GM19240 (cell line): Measurements from ENCODE around the gene CAV1.
A peak's percentile ranks its signal among the peaks of the same experiment; 100 is the strongest.
"Not testable (repeated sequence)": the region's sequence is repeated elsewhere in the genome, so short reads cannot be mapped to it uniquely, and the experiment has no call there.

Experiments
- DNase-seq: peaks from one replicate; pipeline ENCODE4 v3.0.0; 2011; ENCODE audit warnings: low spot score; ENCODE audit not compliant: insufficient read length

The CAV1 gene

DNA sequence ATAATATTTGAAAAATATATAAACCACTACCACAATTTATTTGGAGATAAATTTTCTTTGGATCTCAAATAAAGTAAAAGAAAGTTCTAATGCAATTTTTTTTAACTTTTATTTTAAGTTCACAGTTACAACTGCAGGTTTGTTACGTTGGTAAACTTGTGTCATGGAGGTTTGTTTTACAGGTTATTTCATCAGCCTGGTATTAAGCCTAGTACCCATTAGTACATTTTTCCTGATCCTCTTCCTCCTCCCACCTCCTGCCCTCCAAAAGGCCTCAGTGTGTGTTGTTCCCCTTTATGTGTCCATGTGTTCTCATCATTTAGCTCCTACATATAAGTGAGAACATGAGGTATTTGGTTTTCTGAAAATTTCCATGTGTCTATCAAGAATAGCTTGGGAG is 54.5 kb downstream of the CAV1 start:
- DNase-seq = no peak

DNA sequence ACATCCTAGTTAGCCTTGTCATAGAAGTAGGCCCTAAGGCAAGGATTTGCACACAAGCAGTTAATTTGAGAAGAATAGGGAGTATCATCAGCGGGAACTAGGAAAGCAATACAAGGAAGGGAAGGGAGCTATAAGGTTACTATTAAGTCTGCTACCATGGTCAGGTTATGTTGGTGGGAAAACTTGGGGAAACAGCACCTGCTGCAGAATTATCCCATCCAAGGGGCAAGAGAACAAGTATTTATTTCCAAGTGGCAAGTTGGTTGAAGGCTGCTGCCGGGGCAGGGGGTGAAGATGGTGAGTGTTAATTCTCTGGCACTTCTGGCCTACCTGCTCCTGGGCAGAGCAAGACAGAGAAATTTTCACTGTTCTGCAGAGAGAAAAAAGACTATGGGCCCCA is 55.0 kb downstream of the CAV1 start:
- no peak for DNase-seq

DNA sequence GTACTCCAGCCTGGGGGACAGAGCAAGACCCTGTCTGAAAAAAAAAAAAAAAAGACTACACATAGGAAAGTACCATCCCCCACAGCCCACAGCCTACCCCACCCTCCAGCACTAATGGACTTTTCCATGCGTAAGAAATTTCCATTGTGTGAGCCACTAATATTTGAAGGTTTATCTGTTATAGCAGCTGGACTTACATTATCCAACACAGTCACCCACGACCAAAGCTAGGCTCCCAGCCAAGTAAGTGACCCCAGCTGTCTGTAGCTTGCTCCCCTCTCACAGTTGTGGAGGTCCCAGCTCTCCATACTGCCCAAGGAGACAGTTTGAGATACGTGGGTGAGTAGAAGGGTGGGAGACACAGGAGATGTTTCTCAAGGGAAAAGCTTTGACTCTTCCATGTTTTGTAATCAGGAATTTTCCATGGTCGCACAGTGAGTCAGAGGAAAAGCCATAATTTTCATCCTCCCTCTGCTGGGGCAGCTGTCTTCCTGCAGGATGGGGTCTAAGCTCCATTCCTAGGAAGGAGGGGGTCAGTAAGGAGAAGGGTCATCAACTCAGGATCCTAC is 57.4 kb downstream of the CAV1 start:
- DNase-seq = no peak

DNA sequence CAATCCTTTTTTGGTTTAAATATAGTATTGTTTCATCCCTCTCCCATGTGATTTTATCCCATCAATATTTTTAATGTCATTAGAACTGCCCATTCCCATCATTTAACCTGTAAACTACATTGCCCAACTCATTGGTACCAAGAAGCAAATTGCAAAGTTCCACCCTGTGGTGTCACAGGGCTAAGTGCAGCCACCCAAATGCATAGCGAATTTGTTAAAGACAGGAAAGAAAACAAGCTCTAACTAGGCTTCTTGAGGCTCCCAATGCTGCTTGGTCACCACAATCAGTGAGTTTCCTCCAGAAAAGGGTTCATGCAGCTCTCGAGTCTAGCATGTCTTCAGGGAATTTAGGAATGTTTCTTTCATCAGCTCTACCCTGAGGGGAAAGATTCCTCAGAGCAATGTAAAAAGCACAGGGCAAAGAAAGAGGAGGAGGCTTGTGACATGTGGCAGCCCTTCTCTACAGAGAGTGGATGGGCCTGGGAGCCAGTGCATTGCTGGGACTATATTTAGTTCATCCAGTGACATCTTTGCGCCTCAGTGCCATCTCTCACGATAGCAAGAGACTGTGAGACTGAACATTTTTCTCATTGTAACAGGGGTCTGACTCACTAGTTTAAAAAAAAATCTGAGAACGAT is 58.1 kb downstream of the CAV1 start:
- no peak for DNase-seq

DNA sequence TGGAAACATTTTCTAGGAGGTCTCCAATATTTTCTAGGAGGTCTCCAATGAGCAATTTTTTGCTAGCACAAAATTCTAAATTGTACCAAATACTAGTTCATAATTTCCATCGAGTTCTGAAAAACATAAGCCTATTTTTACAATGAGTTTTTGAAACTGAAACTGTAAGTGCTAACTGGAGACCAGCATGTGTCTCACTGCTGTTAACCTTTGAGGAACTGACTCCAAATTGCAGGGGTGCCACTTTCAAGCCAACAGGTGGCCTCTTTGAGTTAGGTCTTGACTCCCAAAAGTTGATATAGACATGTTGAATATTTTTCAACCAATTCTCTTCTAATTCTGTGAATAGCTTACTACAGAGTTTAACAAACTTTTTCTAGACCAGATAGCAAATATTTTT is 58.8 kb downstream of the CAV1 start:
- peak; percentile 44 for DNase-seq

DNA sequence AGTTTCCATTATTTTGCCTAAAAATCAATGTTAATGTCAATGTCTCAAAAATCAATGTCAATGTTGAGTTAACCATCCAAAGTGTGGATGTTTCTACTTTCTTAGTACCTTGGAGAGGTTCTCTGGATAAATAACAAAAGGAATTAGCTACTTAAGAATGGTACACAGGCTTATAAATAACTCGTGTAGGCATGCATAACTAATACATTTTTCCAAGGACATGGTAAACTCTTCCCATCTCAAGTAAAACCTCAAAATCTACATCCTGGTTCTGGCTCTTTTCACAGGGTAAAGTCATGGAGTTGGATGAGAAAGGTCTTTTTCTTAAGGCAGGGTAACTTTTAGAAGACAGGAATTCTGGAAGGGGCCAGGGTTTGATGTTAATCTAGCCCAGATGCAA is 59.9 kb downstream of the CAV1 start:
- no peak for DNase-seq

DNA sequence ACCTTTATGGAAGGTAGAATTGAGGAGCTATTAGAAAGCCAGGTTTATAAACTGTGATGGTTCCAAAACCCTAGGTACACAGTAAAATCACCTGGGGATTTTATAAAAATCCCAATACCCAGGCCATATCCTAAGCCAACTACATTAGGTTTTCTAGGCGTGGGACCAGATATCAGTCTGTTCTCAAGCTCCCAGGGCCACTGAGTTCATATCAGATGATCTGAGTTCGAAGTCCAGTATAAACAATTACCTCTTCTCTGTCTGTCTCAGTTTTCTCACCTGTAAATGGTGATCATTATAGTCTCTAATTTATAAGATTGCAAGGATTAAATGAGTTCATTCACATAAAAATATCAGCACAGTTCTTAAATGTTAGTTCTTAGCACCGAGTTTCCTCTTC is 60.6 kb downstream of the CAV1 start:
- no peak for DNase-seq

DNA sequence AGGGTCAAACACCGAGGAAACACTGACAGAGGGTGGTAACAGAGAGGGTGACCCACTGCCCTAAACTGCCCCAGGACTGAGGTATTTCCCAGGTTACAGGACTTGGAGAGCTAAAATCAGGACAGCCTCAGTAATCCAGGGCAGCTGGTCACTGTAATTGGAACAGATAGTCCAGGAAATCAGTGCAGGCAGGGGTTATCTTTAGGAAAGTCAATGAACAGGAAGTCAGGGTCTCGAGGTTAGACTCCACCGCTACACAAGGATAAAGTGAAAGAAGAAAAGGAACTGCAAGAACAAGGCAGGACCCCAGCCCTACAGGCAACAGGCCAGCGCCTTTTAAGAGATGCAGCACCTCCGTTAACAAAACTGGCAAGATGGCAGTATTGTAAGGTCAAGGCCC is 61.1 kb downstream of the CAV1 start:
- DNase-seq = no peak

DNA sequence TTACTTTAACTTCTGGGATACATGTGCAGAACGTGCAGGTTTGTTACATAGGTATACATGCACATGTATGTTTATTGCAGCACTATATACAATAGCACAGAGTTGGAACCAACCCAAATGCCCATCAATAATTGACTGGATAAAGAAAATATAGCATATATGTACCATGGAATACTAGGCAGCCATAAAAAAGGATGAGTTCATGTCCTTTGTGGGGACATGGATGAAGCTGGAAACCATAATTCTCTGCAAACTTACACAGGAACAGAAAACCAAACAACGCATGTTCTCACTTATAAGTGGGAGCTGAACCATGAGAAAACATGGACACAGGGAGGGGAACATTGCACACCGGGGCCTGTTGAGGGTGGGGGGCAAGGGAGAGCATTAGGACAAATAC is 62.4 kb downstream of the CAV1 start:
- DNase-seq = not testable (repeated sequence)

DNA sequence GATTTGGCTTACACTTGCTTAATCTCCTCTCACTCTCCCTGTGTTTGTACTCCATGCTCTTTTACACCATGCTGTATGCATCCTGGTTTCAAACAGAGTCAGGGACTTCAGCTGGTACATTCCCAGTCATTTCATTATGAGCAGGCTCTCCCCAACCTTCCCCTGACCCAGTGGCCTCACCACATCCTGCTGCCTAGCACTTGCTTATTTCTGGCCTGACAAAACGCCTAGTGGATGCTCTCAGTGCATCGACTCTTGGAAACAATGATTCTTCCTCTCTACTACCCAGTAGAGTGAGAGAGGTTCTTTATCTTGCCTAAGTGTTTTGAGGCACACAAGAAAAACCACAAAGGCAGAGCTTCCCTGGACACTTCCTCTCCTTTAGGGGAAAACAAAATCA is 63.4 kb downstream of the CAV1 start:
- no peak for DNase-seq

DNA sequence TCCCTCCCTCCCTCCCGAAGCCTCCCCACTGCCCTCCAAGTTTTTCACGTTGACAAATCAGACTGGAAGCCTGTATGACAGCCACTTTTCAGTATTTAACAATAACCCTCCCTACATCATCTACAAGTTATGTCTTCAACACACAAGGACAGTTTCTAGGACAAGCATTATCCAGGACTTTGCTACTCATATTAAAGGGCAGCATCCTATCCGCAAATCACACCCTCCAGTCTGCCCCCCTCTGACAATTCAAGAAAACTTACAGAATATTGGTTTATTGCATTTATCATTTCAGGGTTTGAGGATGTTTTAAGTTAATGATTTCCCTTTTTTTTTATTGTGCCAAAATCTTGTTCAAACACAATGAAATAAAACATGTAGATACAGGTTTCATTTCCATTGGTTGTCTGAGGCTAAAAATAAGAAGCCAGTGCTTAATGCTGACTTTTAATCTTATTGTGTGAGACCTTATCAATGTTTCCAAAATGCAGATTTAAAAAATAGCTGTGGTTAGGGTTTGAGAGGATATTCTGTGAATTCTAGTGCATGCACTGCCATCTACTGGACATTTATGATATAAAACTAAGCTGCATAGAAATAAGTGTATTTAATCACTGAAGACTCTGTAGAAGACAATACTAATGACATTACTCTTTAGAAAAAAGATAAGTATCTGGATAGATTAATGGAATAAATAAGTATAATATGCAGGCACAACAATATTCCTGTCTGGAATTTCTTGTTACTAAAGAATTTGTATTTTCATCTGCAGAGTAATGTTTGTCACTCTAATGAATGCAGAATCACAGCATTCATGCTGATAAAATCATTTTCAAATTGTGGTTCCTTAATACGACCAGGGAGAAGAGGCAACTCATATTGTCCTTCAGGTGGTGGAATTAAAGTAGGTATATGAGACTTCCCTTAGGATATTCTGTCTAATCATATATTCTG is 64.1 kb downstream of the CAV1 start:
- no peak for DNase-seq

DNA sequence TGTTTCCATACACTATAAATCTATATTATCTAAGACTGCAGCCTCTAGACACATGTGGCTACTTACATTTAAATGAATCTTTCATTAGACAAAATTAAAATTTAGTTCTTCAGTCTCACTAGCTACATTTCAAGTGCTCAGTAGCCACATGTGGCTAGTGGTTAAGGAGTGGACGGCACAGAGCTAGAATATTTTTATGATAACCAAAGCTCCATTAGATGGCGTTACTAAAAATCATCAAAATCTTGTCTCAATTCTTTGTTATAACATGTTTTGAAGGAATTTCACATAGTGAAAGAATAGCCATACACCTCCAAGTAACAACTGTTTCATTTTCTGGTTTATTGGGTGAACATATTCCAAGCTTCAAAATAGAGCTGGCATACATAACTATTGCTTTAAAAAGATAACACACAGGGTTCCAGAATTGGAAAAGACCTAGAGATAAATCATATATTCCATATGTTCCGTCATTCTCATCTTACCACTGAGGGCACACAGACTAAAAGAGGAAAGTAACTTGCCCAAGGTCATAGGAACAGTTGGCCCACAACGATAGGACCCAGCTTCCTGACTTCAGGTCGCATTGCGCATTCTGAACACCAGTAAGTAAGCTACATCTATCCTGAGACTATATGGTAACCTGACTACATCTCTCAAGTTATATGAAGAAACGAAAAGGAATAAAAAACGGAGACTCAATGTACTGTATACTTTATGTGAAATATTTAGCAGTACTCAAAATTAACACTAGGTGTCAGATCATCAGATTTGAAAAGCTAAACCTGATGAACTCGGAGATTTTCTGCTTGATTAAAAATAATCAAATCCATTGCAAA is 66.6 kb downstream of the CAV1 start:
- DNase-seq = no peak

DNA sequence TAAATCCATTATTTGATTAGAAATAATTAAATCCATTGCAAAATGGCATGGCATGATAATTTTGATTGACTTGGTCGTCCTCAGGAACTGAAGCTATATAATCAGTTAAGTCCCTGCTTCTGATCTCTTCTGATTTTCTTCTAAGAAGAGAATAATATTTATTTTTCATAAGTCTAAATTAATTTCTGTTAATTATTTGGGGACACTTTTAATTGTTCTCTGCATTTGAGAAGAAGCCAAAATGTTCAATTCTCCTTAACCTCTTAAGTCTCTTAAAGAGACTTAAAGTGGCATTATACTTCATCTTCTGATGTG is 67.2 kb downstream of the CAV1 start:
- no peak for DNase-seq

DNA sequence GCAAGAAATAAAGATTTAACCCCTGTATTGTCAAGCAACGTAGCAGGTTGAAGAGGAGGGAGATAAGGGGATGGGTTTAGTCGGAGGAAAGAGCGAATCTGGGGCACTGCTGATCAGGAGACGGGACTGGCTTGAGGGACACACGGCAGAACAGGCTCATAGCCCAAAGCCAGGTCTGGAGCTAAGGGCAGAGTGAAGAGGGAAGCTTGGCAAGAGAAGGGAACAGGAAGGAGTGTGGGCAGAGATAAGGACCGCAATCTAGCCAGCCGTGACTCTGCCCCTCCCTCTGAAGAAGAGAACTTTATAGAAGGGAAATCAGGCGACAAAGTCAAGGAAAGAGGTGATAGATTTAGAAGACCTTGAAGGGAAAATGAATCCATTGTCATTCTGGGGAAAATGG is 67.6 kb downstream of the CAV1 start:
- DNase-seq = no peak

DNA sequence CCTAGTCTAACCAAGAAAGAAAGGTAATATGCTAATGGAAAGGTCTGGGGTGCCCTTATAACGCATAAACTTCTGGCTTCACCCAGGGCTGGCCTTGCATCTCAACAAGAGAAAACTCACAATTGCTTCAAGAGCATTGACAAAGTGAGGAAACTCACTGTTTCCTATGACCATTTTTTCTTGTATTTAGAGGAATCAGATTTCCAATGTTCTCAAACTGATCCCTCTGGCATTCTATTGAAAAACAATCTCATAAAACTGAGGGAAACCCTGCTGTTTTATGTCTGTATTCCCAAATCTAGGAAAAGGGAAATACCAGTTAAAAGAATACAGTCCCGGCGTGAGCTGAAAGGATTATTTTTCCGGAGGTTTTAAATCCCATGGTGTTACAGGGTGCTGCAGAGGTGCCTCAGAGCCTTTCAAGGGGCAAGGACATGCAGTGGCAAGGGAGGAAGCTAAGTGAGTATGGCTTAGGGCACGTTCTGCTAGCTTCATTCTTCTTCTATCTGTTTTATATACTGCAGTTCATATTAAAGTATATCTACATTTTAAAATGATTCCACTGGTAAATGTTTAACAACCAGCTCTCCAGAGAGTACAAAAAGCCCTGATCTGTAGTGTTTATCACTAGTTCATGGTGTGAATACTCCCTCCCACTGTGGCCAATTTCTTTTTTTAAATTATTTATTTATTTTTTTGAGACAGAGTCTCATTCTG is 68.7 kb downstream of the CAV1 start:
- DNase-seq = no peak

DNA sequence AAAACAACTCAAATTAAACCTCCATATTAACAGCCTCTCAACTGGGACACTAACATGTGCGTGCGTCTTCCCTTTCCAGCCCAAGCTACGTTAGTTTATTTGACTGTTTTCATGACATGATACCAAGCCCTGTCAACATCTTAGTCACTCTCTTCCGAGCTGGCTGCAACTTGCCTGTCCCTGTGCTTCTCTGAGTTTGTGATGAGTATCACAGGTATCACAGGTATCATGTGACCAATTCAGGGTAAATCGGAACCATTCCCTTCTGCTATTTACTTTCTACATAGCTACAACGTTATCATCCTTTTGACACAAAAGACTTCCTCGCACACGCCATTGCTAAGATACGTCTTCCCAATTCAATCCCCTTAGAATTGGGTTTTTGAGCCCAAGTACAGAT is 70.2 kb downstream of the CAV1 start:
- no peak for DNase-seq

DNA sequence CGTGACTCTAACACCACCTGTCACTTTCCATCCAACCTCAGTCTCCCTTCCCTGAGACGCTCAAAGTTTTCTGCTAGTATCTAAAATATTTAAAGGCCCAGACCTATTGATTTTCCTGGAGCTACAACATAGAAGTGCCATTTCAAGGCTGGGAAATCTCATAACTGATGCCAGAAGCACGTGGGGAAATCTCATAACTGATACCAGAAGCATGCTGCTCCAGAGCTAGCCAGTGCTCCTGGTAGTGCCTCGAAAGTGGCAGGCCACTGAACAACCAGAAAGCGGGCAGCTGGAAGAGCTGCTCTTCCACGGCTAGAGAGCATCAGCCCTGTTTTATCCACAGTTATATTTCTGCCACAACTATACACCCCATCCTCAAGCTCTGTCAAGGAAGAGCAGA is 72.5 kb downstream of the CAV1 start:
- no peak for DNase-seq

DNA sequence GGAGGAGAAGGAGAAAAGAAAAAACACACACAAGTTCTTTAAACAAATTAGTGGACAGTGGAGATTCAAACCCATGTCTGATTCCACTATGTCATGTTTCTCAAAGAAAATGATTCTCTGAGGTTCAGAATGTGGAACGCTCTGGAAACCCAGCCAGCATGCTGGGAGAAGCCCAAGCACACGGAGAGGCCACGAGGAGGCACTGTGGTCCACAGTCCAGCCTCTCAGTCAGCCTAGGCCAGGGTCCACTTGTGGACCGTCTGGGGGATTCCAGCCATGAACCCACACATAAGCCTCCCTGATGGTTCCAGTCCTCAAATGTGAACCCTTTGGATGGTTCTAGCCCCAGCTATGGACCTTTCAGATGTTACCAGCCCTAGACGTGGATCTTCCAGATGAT is 73.4 kb downstream of the CAV1 start:
- DNase-seq = no peak

DNA sequence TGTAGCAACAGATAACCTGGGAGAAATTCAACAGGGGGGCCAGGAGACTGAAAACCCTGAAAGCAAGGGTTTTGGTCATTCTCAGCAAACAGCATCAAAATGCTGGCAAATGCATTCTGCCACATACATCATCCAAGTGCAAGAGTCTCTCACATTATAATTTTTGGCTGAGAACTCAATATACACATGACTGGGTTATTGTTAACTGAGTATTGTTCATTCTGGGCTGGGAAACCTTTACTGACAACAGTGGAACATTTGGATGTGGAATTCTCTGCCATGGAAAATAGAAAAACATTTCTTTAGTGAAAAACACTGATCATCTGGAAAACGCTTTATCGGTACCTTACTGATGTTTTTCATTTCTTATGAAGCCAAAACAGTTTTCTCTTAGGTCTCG is 74.0 kb downstream of the CAV1 start:
- DNase-seq = no peak

DNA sequence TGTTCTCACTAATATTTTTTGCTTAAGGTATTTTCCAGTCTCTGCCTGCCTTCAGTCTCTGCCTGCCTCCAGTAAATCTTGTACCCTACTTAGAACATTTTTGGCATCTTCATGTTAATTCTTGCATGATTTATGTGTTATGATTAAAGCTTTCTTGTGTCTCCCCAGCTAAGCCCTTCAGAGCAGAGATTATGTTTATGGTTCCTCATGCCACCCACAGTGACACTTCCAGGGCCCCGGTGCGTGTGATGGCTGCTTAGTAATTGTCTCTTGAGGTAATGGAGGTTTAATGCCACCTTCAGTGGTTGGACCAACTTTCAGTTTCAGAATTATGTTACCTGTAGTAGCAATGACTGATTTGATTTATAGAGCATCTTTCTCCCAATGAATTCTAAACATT is 76.6 kb downstream of the CAV1 start:
- DNase-seq = no peak

DNA sequence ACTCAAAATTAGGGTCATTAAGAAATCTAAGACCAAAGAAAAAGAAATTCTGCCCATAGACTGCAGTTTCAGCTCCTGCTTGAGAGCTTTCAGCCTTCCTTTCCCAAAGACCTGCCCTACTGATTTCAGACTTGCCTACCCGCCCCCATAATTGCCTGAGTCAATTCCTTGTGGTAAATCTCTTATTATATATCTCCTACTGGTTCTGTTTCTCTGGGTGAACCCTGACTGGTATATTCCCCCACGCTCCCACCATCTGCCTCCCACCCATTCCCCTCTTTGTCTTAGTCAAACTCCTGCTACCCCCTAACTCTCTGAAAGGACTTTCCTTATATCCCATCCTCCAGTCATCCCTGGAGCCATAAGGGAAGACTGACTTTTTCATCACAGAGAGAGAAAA is 82.5 kb downstream of the CAV1 start:
- no peak for DNase-seq
